GM18870 (cell line): ENCODE results near the gene PNKD.
"Not testable (repeated sequence)": the region's sequence is repeated elsewhere in the genome, so short reads cannot be mapped to it uniquely, and the experiment has no call there.

ENCODE experiments used
- ATAC-seq: cut with Tn5 transposase; IDR thresholded peaks from one replicate; pipeline ENCODE4 v1.9.1; 2021; ENCODE audit warnings: moderate library complexity; ENCODE audit not compliant: unreplicated experiment

Gene PNKD

DNA sequence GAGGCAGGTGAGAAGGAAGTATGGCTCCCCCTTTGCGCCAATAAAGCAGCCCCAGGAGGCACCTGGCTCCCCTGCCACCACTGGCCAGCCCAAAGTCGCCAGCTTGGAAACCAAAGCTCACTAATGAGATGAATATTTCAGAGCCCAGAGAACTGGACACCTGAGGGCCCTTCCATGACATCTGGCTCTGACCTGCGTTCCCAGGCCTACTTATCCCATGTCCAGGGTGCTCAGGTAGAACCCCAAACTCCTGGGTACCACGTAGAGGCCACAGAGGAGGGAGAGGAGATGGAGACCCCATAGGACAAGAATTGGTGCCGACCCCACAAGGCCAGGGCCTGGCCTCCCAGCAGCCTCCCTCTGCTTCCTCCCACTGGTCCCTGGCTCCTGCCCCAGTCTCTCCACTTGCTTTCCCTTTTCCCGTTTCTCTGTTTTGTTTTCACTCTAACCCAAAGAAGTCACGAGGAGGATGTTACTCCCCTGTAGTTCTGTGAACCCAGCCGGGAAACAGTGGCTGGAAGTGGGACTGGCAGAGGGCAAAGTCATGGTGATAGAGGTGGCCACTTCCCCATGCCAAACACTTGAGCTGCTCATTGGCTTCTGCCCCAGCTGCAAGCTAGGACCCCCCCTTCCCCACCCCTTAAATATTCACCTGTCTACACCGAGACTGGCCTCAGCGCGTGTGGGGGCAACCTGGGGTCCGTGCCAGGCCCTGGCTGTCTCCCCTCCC, 21.2 kb downstream of the PNKD start:
- no peak for ATAC-seq

DNA sequence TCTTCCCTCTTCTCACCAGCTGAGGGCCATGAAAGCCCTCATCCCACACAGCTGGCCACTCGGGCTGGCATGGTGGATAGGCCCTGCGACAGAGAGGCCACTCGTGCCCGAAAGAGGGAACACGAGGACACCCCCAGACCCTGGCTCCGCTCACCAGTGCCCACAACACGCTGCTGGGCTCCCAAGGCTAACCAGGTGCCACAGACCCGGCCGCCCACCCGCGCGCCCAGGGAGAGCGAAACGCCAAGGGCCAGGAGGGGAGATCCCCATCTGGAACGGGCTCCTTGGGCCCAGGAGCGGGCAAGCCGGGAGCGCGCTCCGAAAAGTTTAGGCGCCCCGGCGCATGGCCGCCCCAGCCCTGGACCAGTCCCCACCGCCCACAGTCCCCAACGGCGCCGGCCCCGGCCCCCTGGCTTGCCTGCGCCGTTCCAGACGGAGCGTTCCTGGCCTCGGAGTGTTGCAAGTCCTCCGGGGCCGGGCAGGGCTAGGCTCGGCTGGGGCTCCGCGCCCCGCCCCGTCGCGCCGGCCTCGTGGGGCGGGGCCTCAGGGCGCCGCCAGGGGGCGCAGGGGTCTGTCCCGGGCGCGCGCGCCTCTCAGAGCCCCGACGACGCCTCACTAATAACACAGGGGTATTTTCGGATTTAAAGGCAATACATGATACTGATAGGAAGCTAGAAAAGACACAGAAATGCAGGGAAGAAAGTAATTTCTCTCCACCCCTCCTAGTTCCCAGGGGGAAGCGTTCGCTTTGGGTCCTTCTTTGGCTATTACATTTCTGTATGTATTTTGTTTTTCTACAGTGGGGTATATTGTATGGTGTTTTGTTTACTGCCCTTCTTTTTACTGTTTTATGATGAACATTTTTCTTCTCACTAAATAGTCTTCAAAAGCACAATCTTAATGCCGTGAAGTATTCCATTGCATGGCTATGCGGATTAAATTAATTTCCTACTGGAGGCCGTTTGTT, 22.0 kb downstream of the PNKD start, which contains the start of gene TMBIM1:
Gene TMBIM1 (minus strand): TSS at position 456 of the 967 bp plus-strand sequence. CDS start 10,362 bp downstream, outside the sequence.
- no peak for ATAC-seq

DNA sequence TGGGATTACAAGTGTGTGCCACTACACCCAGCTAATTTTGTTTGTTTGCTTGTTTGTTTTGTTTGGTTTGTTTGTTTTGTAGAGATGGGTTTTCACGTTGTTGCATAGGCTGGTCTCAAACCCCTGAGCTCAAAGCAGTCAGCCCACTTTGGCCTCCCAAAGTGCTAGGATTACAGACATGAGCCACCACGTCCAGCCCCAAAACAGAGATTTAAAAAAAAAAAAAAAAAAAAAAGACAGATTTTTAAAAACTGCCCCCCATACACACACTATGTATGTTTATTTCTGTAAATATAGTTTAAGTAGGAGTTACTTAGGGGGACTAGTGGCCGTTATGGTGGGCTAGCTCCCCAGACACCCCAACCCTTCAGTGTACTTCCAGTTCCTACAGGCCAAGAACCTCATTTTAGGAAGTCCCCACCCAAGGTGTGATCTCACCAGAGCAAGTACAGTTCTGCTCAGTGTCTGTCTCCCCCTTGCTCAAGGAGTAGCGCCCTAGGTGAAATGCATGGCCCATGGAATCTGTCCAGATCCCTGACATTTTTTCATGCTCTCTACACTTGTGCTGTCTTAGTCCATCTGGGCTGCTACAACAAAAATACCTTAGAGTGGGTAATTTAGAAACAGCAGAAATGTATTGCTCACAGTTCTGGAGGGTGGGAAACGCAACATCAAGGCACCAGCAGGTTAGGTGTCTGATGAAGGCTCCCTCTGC, 23.6 kb downstream of the PNKD start:
- no peak for ATAC-seq

DNA sequence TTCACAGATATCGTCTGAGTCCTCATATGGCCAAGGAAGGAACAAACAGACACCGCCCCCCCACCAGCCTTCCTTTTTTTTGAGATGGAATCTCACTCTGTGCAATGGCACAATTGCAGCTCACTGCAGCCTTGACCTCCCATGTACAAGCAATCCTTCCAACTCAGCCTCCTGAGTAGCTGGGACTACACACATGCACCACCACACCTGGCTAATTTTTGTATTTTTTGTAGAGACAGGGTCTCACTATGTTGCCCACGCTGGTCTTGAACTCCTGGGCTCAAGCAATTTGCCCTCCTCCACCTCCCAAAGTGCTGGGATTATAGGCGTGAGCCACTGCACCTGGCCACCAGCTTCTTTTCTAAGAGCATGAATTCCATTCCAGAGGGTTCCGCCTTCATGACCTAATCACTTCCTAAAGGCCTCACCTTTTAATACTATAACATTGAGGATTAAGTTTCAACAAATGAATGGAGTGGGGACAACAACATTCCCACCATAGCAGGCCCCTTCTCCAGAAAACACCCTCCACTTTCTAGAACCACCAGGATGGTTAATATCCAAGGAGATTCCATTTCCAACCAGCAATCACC, 24.2 kb downstream of the PNKD start:
- ATAC-seq: no peak

DNA sequence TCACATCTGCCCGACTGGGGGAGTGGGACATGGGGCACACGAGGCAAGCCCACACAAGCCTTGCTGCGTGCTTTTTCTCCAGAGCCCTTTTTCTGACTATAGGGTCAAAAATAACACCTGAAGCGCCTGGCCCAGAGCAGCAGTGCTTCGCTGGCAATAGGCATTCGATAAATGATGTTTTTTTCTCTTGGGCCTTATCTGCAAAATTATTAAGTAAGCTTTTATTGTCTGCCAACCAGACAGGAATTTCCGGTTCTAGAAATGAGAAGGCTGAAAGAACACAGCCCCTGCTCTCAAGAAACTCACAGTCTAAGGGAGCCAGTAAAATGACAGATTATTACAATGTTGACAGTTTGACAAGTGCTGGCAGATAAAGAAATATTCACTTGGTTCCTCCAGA, 24.7 kb downstream of the PNKD start:
- no peak for ATAC-seq

GRCh38 chr2:218296200-218296599, 25.9 kb downstream of the PNKD start:
- no peak for ATAC-seq

- no peak for ATAC-seq
Measured at GRCh38 chr2:218296847-218297246, 26.5 kb downstream of the PNKD start.

- no peak for ATAC-seq
Measured at GRCh38 chr2:218298314-218298875, 28.1 kb downstream of the PNKD start.

GRCh38 chr2:218300141-218300540, 29.8 kb downstream of the PNKD start:
- ATAC-seq: no peak

DNA sequence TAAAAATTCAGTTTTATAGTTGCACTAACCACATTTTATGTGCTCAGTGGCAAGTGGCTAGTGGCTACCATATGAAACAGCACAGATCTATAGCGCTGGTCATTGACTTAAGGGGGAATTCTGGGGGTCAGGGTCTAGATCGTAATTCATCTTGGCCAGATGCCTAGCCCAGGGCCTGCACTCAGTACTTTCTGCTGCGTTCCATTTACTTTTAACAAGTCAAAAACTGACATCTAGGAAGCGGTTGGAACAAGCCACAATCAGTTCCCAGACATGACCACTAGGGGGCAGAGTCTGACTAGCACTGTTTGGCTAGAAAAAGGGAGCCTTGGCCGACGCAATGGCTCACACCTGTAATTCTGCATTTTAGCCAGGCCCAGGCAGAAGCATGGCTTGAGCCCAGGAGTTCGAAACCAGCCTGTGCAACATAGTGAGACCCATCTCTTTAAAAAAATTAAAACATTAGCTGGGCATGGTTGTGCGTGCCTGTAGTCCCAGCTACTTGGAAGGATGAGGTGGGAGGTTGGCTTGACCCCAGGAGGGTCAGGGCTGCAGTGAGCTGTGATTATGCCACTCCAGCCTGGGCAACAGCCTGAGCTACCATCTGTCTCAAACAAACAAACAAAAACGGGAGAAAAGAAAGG, 31.0 kb downstream of the PNKD start:
- ATAC-seq: no peak

- ATAC-seq: no peak
Measured at GRCh38 chr2:218305383-218305782, 35.1 kb downstream of the PNKD start.

- ATAC-seq: no peak
Measured at GRCh38 chr2:218306184-218306920, 36.0 kb downstream of the PNKD start.

DNA sequence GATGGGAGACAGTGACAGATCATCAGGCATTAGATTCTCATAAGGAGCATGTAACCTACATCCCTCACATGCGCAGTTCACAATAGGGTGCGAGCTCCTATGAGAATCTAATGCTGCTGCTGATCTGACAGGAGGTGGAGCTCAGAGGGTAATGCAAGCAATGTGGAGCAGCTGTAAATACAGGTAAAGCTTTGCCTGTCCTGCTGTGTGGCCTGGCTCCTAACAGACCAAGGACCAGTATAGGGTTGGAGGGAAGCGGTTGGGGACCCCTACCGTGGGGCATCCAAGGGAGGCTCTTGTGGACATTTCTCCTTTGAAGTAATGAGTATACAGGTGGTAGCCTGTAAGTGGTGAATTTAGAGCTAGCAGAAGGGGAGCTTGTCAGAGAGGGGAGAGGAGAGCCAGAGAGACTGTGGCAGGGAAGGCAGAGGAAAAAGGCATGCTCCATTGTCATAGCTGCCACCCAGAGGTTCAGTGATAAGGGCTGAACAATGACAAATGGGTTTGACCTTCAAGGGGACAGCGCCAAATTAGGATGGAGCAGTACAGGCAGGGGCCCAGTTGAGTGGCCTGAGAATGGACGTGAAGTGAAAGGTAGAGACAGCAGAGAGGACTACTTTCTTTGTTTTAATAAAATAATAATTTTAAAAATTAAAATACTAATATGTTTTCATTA, 37.2 kb downstream of the PNKD start:
- ATAC-seq: no peak

DNA sequence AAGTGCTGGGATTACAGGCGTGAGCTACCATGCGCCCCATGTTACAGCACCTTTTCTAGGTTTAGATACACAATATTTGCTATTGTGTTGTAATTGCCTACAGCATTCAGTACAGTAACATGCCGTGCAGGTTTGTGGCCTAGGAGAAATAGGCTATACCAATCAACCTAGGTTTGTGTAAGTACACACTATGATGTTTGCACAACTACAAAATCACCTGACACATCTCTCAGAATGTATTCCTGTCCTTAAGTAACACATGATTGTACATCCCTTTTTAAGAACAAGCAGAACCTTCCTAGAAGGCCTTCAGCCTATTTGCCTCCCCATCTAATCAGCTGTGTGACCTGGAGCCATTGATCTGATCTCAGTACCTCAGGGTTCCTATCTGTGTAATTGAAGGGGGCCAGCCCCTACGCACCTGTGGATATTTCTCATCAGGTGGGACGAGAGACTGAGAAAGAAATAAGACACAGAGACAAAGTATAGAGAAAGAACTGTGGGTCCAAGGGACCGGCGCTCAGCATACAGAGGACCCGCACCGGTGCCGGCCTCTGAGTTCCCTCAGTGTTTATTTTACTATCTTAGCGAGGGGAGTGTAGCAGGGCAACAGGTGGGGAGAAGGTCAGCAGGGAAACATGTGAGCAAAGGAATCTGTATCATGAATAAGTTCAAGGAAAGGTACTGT, 40.7 kb downstream of the PNKD start:
- ATAC-seq: no peak

GRCh38 chr2:218311541-218312266, 41.4 kb downstream of the PNKD start:
- not testable (repeated sequence) for ATAC-seq

DNA sequence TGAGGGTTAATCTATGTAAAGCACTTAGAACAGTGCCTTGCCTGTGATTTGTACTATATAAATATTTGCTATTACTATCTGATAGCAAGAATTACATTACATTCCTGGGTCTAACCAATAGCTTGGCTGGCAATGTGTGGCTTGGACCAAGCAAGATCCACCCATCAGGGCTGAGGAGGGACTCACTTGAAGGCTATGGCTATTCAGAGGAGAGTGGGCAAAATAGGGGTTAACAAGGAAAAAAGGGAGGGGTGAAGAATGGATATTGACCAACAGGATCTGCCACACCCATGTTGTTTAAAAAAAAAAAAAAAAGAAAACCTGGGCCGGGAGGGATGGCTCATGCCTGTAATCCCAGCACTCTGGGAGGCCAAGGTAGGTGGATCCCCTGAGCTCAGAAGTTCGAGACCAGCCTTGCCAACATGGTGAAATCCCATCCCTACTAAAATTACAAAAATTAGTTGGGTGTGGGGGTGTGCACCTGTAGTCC, 42.0 kb downstream of the PNKD start:
- ATAC-seq: no peak

GRCh38 chr2:218313356-218313755, 43.0 kb downstream of the PNKD start:
- ATAC-seq: no peak
